Measurements from ENCODE around the gene DMRT2.

The DMRT2 gene

GRCh38 chr9:1046639-1047572 is 3.3 kb upstream of the DMRT2 start:
- no peak for DNase-seq (ENCODE audit: low read depth in 2 of 2, low spot score in 1 of 2)

DNA sequence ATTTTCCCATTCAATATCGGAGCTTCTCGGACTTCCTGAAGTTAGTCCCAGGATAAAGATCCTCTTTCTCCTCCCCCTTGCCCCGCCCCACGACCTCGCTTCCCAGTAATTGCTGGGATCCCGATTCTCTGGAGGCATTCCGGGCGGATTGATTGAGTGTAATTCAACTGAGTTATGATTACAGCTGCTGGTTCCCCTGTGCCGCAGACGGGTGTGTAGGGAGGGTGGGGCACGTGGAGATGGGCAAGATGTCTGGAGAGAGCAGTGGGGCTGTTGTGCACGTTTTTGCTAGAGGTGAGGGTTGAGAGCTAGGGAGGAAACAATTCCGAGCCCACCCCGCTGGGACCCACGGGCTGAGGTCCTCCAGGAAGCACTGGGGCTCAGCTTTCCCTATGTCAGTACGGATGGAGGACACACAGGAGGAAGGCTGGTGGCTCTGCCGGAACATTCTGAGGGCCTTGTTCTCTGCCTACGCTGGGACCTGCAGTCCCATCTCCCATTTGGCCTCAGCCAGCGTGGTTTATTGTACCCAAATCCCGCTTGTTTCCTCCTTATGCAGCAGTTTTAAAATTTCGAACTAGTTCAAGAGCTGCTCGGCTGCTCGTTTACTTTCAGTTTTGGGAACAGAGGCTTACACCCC is 2.4 kb upstream of the DMRT2 start:
- DNase-seq (ENCODE audit: low read depth in 2 of 2, low spot score in 1 of 2) = no peak

DNA sequence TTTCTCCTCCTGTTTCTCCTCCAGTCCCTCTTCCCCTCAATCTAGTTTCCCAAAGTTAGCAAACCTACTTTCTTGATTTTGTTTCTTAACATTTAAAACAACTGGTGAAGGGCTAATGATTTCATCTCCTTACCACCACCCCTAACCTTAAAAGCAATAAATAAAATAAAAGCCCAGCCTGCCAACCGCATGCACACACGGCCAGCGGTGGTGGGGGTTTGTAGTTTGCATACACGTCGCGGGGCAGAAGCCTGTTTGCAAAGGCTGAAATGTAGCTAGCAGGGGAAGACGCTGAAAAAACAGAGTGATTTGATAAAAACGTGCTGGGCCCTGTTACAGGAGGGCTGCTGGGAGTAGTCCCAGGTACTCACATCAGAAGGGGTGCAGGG is 1.9 kb upstream of the DMRT2 start:
- DNase-seq (ENCODE audit: low read depth in 2 of 2, low spot score in 1 of 2) = no peak

DNA sequence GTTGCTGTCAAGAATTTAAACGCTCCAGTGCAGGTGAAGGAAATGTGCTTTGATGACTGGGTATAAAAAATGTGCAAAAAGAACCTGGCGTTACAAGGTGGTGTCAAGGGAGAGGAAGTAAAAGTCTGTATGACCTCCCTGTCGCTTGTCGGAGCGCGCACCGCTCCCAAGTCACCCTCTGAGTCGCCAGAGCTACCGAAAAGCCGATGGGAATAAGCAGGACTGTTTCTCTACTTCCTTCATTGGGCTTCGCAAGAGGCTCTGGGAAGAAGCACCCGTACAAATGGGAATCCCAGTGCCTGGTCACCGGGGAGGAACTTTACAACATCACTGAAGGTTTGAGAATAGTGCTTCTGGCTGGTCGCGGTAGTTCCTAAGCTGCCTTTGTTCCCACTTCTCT is 1.3 kb upstream of the DMRT2 start:
- DNase-seq (ENCODE audit: low read depth in 2 of 2, low spot score in 1 of 2) = no peak

DNA sequence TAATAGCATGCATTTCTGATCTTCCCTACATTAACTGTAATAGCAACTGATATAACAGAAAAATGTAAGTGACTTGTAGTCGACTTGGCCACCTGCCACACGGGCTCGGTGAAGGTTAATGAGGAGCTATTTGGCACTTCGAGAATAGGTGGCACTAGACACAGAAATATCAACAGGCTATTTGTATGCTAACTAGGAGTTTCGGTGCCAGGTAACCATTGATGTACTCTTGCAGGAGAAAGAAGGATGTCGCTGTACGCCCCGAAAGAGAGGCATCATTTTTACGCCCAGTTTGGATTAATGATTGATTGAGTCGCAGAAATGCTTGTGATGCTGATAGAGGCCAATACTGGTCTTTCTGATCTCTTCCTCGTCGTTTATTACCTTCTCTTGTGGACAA is 516 bp upstream of the DMRT2 start:
- no peak for DNase-seq (ENCODE audit: low read depth in 2 of 2, low spot score in 1 of 2)

- DNase-seq (ENCODE audit: low read depth in 2 of 2, low spot score in 1 of 2) = no peak
Measured at GRCh38 chr9:1051210-1051583, 1.0 kb downstream of the DMRT2 start.

- DNase-seq (ENCODE audit: low read depth in 2 of 2, low spot score in 1 of 2) = no peak
Measured at GRCh38 chr9:1051584-1052275, 1.6 kb downstream of the DMRT2 start.

GRCh38 chr9:1052365-1053281 is 2.5 kb downstream of the DMRT2 start:
- no peak for DNase-seq (ENCODE audit: low read depth in 2 of 2, low spot score in 1 of 2)

DNA sequence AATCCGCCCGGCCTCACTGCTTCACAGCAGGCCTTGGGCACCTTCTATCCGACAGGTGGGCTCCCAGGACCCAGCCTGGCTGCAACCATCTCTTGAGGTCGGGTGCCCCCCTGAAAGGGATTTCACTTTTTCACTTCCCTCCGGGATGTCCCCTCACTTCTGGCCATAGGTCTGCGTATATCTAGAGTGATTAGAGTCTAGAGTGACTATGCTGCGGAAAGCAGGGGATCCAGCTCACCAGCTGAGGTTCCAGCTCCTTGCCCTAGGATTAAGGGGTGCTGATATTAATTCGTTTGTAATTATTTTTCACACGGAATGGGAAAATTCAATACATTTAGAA is 3.1 kb downstream of the DMRT2 start:
- DNase-seq (ENCODE audit: low read depth in 2 of 2, low spot score in 1 of 2) = no peak

- DNase-seq (ENCODE audit: low read depth in 2 of 2, low spot score in 1 of 2) = no peak
Measured at GRCh38 chr9:1053986-1054425, 3.8 kb downstream of the DMRT2 start.

GRCh38 chr9:1055166-1055565 is 5.0 kb downstream of the DMRT2 start:
- no peak for DNase-seq (ENCODE audit: low read depth in 2 of 2, low spot score in 1 of 2)

- DNase-seq (ENCODE audit: low read depth in 2 of 2, low spot score in 1 of 2) = no peak
Measured at GRCh38 chr9:1057910-1058309, 7.8 kb downstream of the DMRT2 start.

DNA sequence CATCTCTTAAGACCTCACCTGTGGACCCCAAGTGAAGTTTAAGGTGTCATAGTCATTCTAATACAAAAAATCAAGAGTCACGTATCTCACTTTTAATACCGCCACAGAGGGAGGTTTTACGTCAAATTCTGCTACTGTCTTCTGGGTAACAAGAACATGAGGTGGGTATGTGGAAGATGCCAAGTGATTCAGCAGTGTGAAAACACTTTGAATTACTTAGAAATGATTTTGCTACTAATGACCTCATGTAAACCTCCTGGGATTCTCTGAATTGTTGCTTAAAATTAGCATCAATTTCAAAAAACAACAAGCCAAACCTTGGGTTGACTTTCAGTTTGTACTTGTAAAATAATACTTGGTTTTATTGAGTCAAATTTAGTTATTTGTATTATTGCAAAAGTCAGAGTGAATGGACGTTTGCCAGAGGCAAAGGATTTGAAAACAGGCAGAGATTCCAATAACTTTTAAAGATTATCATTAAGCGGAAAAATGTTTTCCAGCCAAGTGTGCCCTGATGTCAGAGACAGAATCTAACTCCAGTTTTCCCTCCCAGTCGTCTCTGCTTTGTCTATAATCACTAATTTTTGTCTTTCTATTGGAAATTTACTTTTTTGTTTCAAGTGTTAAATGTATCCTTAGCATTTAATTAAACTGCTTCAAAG is 8.8 kb downstream of the DMRT2 start:
- no peak for DNase-seq (ENCODE audit: low read depth in 2 of 2, low spot score in 1 of 2)

GRCh38 chr9:1065130-1065529 is 15.0 kb downstream of the DMRT2 start:
- no peak for DNase-seq (ENCODE audit: low read depth in 2 of 2, low spot score in 1 of 2)

DNA sequence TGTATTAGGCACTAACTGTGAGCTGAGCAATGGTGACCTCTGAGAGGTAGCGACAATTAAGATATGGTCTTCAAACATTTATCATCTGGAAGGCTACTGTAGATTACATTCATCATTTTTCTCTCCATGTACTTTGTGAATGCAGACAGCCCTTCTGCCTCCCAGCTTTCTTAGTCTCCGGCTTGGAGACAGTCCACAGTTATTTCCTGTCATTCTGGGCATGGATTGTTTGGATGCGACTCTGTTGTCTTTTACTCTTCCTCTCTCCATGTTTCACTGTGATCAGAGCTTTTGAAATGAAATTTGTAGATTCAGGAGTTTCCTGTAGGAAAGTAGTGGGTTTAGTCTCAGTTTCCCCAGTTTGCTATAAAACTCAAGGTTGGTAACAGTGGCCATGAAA is 20.5 kb downstream of the DMRT2 start:
- no peak for DNase-seq (ENCODE audit: low read depth in 2 of 2, low spot score in 1 of 2)

DNA sequence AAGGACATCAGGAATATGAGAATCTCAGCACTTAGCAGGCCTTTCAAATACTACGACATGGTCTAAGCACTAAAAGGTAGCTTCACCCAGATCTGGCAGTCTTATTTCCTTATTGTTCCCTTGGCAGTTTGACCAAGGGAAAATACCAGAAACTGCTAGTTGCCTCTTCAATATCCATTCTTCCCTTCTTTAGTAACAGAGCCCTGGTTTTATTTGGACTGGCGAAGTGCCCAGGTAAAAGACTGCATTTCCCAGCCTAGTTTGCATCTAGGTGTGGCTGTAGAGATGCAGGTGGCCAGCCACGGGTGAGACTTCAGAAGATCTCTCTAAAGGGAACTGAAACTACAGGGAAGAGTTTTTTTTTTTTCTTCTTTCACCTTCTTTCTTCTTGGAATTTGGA is 21.6 kb downstream of the DMRT2 start:
- DNase-seq (ENCODE audit: low read depth in 2 of 2, low spot score in 1 of 2) = no peak

DNA sequence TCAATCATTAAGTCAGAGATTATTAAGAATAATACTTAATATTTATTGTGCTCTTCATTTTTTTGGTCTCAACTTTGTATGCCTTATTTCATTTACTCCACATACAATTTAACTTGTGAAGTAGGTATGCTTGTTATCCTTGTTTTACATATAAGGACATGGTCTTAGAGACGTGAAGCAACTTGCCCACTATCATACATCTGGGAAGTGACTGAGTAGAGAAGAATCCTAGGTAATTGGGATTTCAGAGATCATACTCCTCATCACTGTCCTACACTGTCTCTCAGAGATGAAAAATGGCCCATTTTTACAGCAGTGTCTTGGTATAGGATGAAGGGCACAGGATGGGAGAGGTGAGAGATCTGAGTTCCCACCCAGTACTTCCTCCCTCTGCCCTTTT is 23.3 kb downstream of the DMRT2 start:
- DNase-seq (ENCODE audit: low read depth in 2 of 2, low spot score in 1 of 2) = no peak

- DNase-seq (ENCODE audit: low read depth in 2 of 2, low spot score in 1 of 2) = no peak
Measured at GRCh38 chr9:1077616-1078015, 27.5 kb downstream of the DMRT2 start.

- no peak for DNase-seq (ENCODE audit: low read depth in 2 of 2, low spot score in 1 of 2)
Measured at GRCh38 chr9:1083325-1083913, 33.3 kb downstream of the DMRT2 start.

DNA sequence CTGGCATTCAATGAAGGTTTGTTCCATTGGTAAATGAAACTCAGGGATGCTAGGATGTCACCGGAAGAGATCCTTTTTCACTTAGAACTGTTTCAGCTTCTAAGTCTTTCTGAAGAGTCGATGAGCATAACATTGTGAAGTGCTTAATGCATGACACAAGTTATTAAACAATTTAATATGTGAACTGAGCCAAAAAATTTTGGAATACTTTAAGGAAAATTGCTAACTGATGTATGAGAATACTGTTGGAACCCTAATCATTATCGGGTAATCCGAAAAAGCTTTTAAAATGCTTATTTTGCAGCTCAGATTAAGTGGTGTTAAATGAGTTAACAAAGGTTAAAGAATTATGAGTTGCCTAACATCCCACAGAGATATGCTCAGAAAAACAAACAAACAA is 34.9 kb downstream of the DMRT2 start:
- no peak for DNase-seq (ENCODE audit: low read depth in 2 of 2, low spot score in 1 of 2)

Measured in stimulated activated CD8-positive, alpha-beta memory T cell treated with anti-CD3 and anti-CD28 coated beads, Interleukin-4, amount 100 ng/mL, for 4 hours (primary cell).